ENCODE data around the gene FGD1.

FGD1 gene

GRCh38 chrX:54427837-54428424 is 68.1 kb downstream of the FGD1 start:
- H3K9me2 ChIP-seq (replicated peaks; ENCODE audit: insufficient read depth, low read length): no peaks in the 10 kb centered on the region
- H3F3A ChIP-seq (ENCODE audit: insufficient read depth): no peaks in the 10 kb centered on the region
- no peaks in the 10 kb centered on the region for H3K27me3 ChIP-seq (ENCODE audit: low read length)
- no peaks in the 10 kb centered on the region for H3K9me3 ChIP-seq (ENCODE audit: insufficient read depth, low read length)
- no peak overlapping the region for H3K27ac ChIP-seq (ENCODE audit: low read depth, low read length)
- no peaks in the 10 kb centered on the region for H3K36me3 ChIP-seq (ENCODE audit: low read length)
- TF ChIP-seq CTCF (IDR thresholded peaks at IDR 0.05; ENCODE audit: insufficient read depth, low read length, poor library complexity, severe bottlenecking) (no peak), EZH2phosphoT487 (conservative IDR thresholded peaks at IDR 0.05; ENCODE audit: low read length) (no peak)
- H3K9ac ChIP-seq (ENCODE audit: low read length): no peak overlapping the region
- H3K4me2 ChIP-seq (ENCODE audit: low read depth, low read length, poor library complexity, severe bottlenecking): no peak overlapping the region
- H4K20me1 ChIP-seq (ENCODE audit: low read depth, low read length): no peaks in the 10 kb centered on the region
- H3K4me3 ChIP-seq (ENCODE audit: insufficient read depth, low read length, poor library complexity, severe bottlenecking): no peak overlapping the region
- H2AFZ ChIP-seq (ENCODE audit: low read depth, low read length, severe bottlenecking): no peak overlapping the region
- H3K79me2 ChIP-seq (ENCODE audit: insufficient read depth, low read length): no peaks in the 10 kb centered on the region

- Histone ChIP-seq H2AFZ (ENCODE audit: low read depth, low read length, severe bottlenecking) (no peak overlapping the region), H3K27me3 (ENCODE audit: low read length) (no peaks in the 10 kb centered on the region), H3K79me2 (ENCODE audit: insufficient read depth, low read length) (no peaks in the 10 kb centered on the region), H3K4me3 (ENCODE audit: insufficient read depth, low read length, poor library complexity, severe bottlenecking) (no peak overlapping the region), H3K9ac (ENCODE audit: low read length) (no peak overlapping the region), H3F3A (ENCODE audit: insufficient read depth) (no peaks in the 10 kb centered on the region), H3K9me3 (ENCODE audit: insufficient read depth, low read length) (no peaks in the 10 kb centered on the region), H3K36me3 (ENCODE audit: low read length) (no peaks in the 10 kb centered on the region), H3K9me2 (replicated peaks; ENCODE audit: insufficient read depth, low read length) (no peaks in the 10 kb centered on the region), H4K20me1 (ENCODE audit: low read depth, low read length) (no peaks in the 10 kb centered on the region), H3K4me2 (ENCODE audit: low read depth, low read length, poor library complexity, severe bottlenecking) (no peak overlapping the region), H3K27ac (ENCODE audit: low read depth, low read length) (no peak overlapping the region)
- no peak for TF ChIP-seq EZH2phosphoT487 (conservative IDR thresholded peaks at IDR 0.05; ENCODE audit: low read length)
- no peak for TF ChIP-seq CTCF (IDR thresholded peaks at IDR 0.05; ENCODE audit: insufficient read depth, low read length, poor library complexity, severe bottlenecking)
Observed at GRCh38 chrX:54423161-54423888, 72.7 kb downstream of the FGD1 start.

- no peak overlapping the region for H2AFZ ChIP-seq (ENCODE audit: low read depth, low read length, severe bottlenecking)
- H3K9ac ChIP-seq (ENCODE audit: low read length): no peak overlapping the region
- no peaks in the 10 kb centered on the region for H3K79me2 ChIP-seq (ENCODE audit: insufficient read depth, low read length)
- H3K36me3 ChIP-seq (ENCODE audit: low read length): no peaks in the 10 kb centered on the region
- H3K9me3 ChIP-seq (ENCODE audit: insufficient read depth, low read length): no peaks in the 10 kb centered on the region
- TF ChIP-seq EZH2phosphoT487 (conservative IDR thresholded peaks at IDR 0.05; ENCODE audit: low read length): no peak
- TF ChIP-seq CTCF (IDR thresholded peaks at IDR 0.05; ENCODE audit: insufficient read depth, low read length, poor library complexity, severe bottlenecking): no peak
- no peak overlapping the region for H3K4me3 ChIP-seq (ENCODE audit: insufficient read depth, low read length, poor library complexity, severe bottlenecking)
- no peaks in the 10 kb centered on the region for H3F3A ChIP-seq (ENCODE audit: insufficient read depth)
- no peaks in the 10 kb centered on the region for H3K27me3 ChIP-seq (ENCODE audit: low read length)
- no peaks in the 10 kb centered on the region for H4K20me1 ChIP-seq (ENCODE audit: low read depth, low read length)
- H3K27ac ChIP-seq (ENCODE audit: low read depth, low read length): no peak overlapping the region
- H3K9me2 ChIP-seq (replicated peaks; ENCODE audit: insufficient read depth, low read length): no peaks in the 10 kb centered on the region
- no peak overlapping the region for H3K4me2 ChIP-seq (ENCODE audit: low read depth, low read length, poor library complexity, severe bottlenecking)
Observed at GRCh38 chrX:54422168-54422567, 73.9 kb downstream of the FGD1 start.
